Measurements from ENCODE around the gene INTS7.

Gene INTS7

GRCh38 chr1:211909395-211909794 lies 126.0 kb downstream of the INTS7 start:
- no peak overlapping the region for H3K27ac ChIP-seq
- TF ChIP-seq ZFX (IDR thresholded peaks at IDR 0.05; ENCODE audit: borderline replicate concordance) (no peak), CTCF (IDR thresholded peaks at IDR 0.05) (no peak)

GRCh38 chr1:211908951-211909350 lies 126.4 kb downstream of the INTS7 start:
- H3K27ac ChIP-seq, result no peak overlapping the region
- TF ChIP-seq ZFX (IDR thresholded peaks at IDR 0.05; ENCODE audit: borderline replicate concordance), result no peak
- TF ChIP-seq CTCF (IDR thresholded peaks at IDR 0.05), result no peak

- no peak overlapping the region for H3K27ac ChIP-seq
- TF ChIP-seq CTCF (IDR thresholded peaks at IDR 0.05) (no peak), ZFX (IDR thresholded peaks at IDR 0.05; ENCODE audit: borderline replicate concordance) (no peak)
Measured at GRCh38 chr1:211908453-211908852, 126.9 kb downstream of the INTS7 start.

GRCh38 chr1:211903490-211904245 lies 131.7 kb downstream of the INTS7 start:
- TF ChIP-seq ZFX (IDR thresholded peaks at IDR 0.05; ENCODE audit: borderline replicate concordance) (no peak), CTCF (IDR thresholded peaks at IDR 0.05) (no peak)
- H3K27ac ChIP-seq, result no peak overlapping the region

GRCh38 chr1:211902624-211903291 lies 132.6 kb downstream of the INTS7 start:
- no peak overlapping the region for H3K27ac ChIP-seq
- TF ChIP-seq CTCF (IDR thresholded peaks at IDR 0.05), result no peak
- no peak for TF ChIP-seq ZFX (IDR thresholded peaks at IDR 0.05; ENCODE audit: borderline replicate concordance)

GRCh38 chr1:211901945-211902344 lies 133.4 kb downstream of the INTS7 start:
- H3K27ac ChIP-seq, result no peak overlapping the region
- TF ChIP-seq ZFX (IDR thresholded peaks at IDR 0.05; ENCODE audit: borderline replicate concordance), result no peak

- TF ChIP-seq ZFX (IDR thresholded peaks at IDR 0.05; ENCODE audit: borderline replicate concordance) (no peak), CTCF (IDR thresholded peaks at IDR 0.05) (no peak)
- no peak overlapping the region for H3K27ac ChIP-seq
Measured at GRCh38 chr1:211900441-211900840, 134.9 kb downstream of the INTS7 start.
